Measurements from ENCODE around the gene ALB. TPM values are rescaled to one million over a fixed set of nuclear protein-coding genes. Genes with fewer than 3 reads are reported as not detected.

ALB gene
- total and polyA plus RNA-seq, 4 experiments from 2014 or later, result not detected

GRCh38 chr4:73439445-73439844 is 35.4 kb downstream of the ALB start:
- POLR2A ChIA-PET (ENCODE audit: partially characterized antibody), result no interaction called here

GRCh38 chr4:73439991-73440390 is 35.9 kb downstream of the ALB start:
- ChIA-PET POLR2A (ENCODE audit: partially characterized antibody) (no interaction called here), CTCF (ENCODE audit: partially characterized antibody) (no interaction called here)
- no peaks in the 10 kb centered on the region for H3K9me3 Mint-ChIP-seq
- H3K27me3 ChIP-seq (ENCODE audit: insufficient read depth, low read length), result peaks cover 5% of the 10 kb centered on the region
- H3K27ac ChIP-seq (ENCODE audit: low read depth, low read length), result no peak overlapping the region
- no peaks in the 10 kb centered on the region for H3K36me3 Mint-ChIP-seq
- no peak overlapping the region for H3K4me3 ChIP-seq (ENCODE audit: low read length in 2 of 2)
- no peaks in the 10 kb centered on the region for H3K4me1 ChIP-seq (ENCODE audit: insufficient read depth, low read length)
- no peak for DNase-seq
- no peaks in the 10 kb centered on the region for H3K4me1 Mint-ChIP-seq
- H3K9me3 ChIP-seq (ENCODE audit: control insufficient read depth in 1 of 2, low read length in 2 of 2), result no peaks in the 10 kb centered on the region
- intact Hi-C loops (cut with micrococcal nuclease), result no loop called here
- peaks cover 3 to 5% of the 10 kb centered on the region in 2 donors for H3K27me3 Mint-ChIP-seq
- no peaks in the 10 kb centered on the region for H3K36me3 ChIP-seq (ENCODE audit: insufficient read depth, low read length)
- no peak overlapping the region for H3K4me3 Mint-ChIP-seq
- no peak overlapping the region for H3K27ac Mint-ChIP-seq

More at GRCh38 chr4:73439445-73439844, 35.4 kb downstream of the ALB start:
- no peak overlapping the region for H3K4me3 Mint-ChIP-seq
- CTCF ChIA-PET (ENCODE audit: partially characterized antibody), result no interaction called here
- no peak overlapping the region for H3K27ac ChIP-seq (ENCODE audit: low read depth, low read length)
- DNase-seq, result no peak
- no peaks in the 10 kb centered on the region for H3K4me1 ChIP-seq (ENCODE audit: insufficient read depth, low read length)
- peaks cover 5% of the 10 kb centered on the region for H3K27me3 ChIP-seq (ENCODE audit: insufficient read depth, low read length)
- no peak overlapping the region for H3K27ac Mint-ChIP-seq
- H3K27me3 Mint-ChIP-seq, result peaks cover 3 to 5% of the 10 kb centered on the region in 2 donors
- no peaks in the 10 kb centered on the region for H3K36me3 Mint-ChIP-seq
- intact Hi-C loops (cut with micrococcal nuclease), result no loop called here
- H3K4me3 ChIP-seq (ENCODE audit: low read length in 2 of 2), result no peak overlapping the region
- no peaks in the 10 kb centered on the region for H3K4me1 Mint-ChIP-seq
- no peaks in the 10 kb centered on the region for H3K9me3 ChIP-seq (ENCODE audit: control insufficient read depth in 1 of 2, low read length in 2 of 2)
- H3K9me3 Mint-ChIP-seq, result no peaks in the 10 kb centered on the region
- H3K36me3 ChIP-seq (ENCODE audit: insufficient read depth, low read length), result no peaks in the 10 kb centered on the region

GRCh38 chr4:73440653-73441052 is 36.6 kb downstream of the ALB start:
- H3K27me3 ChIP-seq (ENCODE audit: insufficient read depth, low read length), result peaks cover under 1% of the 10 kb centered on the region
- H3K9me3 ChIP-seq (ENCODE audit: control insufficient read depth in 1 of 2, low read length in 2 of 2), result no peaks in the 10 kb centered on the region
- H3K4me3 ChIP-seq (ENCODE audit: low read length in 2 of 2), result no peak overlapping the region
- DNase-seq, result no peak
- intact Hi-C loops (cut with micrococcal nuclease), result no loop called here
- H3K27ac ChIP-seq (ENCODE audit: low read depth, low read length), result no peak overlapping the region
- no peaks in the 10 kb centered on the region for H3K36me3 ChIP-seq (ENCODE audit: insufficient read depth, low read length)
- H3K27ac Mint-ChIP-seq, result no peak overlapping the region
- ChIA-PET CTCF (ENCODE audit: partially characterized antibody) (no interaction called here), POLR2A (ENCODE audit: partially characterized antibody) (no interaction called here)
- no peaks in the 10 kb centered on the region for H3K9me3 Mint-ChIP-seq
- peaks cover 3 to 5% of the 10 kb centered on the region in 2 donors for H3K27me3 Mint-ChIP-seq
- no peaks in the 10 kb centered on the region for H3K4me1 ChIP-seq (ENCODE audit: insufficient read depth, low read length)
- H3K4me1 Mint-ChIP-seq, result no peaks in the 10 kb centered on the region
- H3K36me3 Mint-ChIP-seq, result no peaks in the 10 kb centered on the region
- H3K4me3 Mint-ChIP-seq, result no peak overlapping the region

GRCh38 chr4:73442275-73442674 is 38.2 kb downstream of the ALB start:
- ChIA-PET POLR2A (ENCODE audit: partially characterized antibody) (no interaction called here), CTCF (ENCODE audit: partially characterized antibody) (no interaction called here)
- intact Hi-C loops (cut with micrococcal nuclease), result no loop called here
- no peaks in the 10 kb centered on the region for H3K36me3 ChIP-seq (ENCODE audit: insufficient read depth, low read length)
- Mint-ChIP-seq H3K27me3 (peaks cover 4 to 6% of the 10 kb centered on the region in 2 donors), H3K4me1 (no peaks in the 10 kb centered on the region), H3K4me3 (no peak overlapping the region), H3K9me3 (no peaks in the 10 kb centered on the region), H3K36me3 (no peaks in the 10 kb centered on the region), H3K27ac (no peak overlapping the region)
- H3K4me1 ChIP-seq (ENCODE audit: insufficient read depth, low read length), result no peaks in the 10 kb centered on the region
- H3K9me3 ChIP-seq (ENCODE audit: control insufficient read depth in 1 of 2, low read length in 2 of 2), result no peaks in the 10 kb centered on the region
- H3K4me3 ChIP-seq (ENCODE audit: low read length in 2 of 2), result no peak overlapping the region
- no peak overlapping the region for H3K27ac ChIP-seq (ENCODE audit: low read depth, low read length)
- no peak for DNase-seq
- H3K27me3 ChIP-seq (ENCODE audit: insufficient read depth, low read length), result no peaks in the 10 kb centered on the region

GRCh38 chr4:73443224-73443623 is 39.1 kb downstream of the ALB start:
- no peaks in the 10 kb centered on the region for H3K9me3 Mint-ChIP-seq
- Histone ChIP-seq H3K4me3 (ENCODE audit: low read length in 2 of 2) (no peak overlapping the region), H3K36me3 (ENCODE audit: insufficient read depth, low read length) (no peaks in the 10 kb centered on the region), H3K4me1 (ENCODE audit: insufficient read depth, low read length) (no peaks in the 10 kb centered on the region), H3K27ac (ENCODE audit: low read depth, low read length) (no peak overlapping the region), H3K9me3 (ENCODE audit: control insufficient read depth in 1 of 2, low read length in 2 of 2) (no peaks in the 10 kb centered on the region), H3K27me3 (ENCODE audit: insufficient read depth, low read length) (no peaks in the 10 kb centered on the region)
- peaks cover 4 to 11% of the 10 kb centered on the region in 2 donors for H3K27me3 Mint-ChIP-seq
- CTCF ChIA-PET (ENCODE audit: partially characterized antibody), result no interaction called here
- no peak overlapping the region for H3K4me3 Mint-ChIP-seq
- H3K27ac Mint-ChIP-seq, result no peak overlapping the region
- H3K36me3 Mint-ChIP-seq, result no peaks in the 10 kb centered on the region
- intact Hi-C loops (cut with micrococcal nuclease), result no loop called here
- POLR2A ChIA-PET (ENCODE audit: partially characterized antibody), result no interaction called here
- DNase-seq, result no peak
- no peaks in the 10 kb centered on the region for H3K4me1 Mint-ChIP-seq

GRCh38 chr4:73445383-73446335 is 41.6 kb downstream of the ALB start:
- Mint-ChIP-seq H3K4me3 (no peak overlapping the region), H3K27me3 (peaks cover 6 to 11% of the 10 kb centered on the region in 2 donors), H3K27ac (peak overlapping the region in 1 of 7 donors; percentile 37), H3K4me1 (no peaks in the 10 kb centered on the region), H3K9me3 (no peaks in the 10 kb centered on the region), H3K36me3 (no peaks in the 10 kb centered on the region)
- Histone ChIP-seq H3K27me3 (ENCODE audit: insufficient read depth, low read length) (no peaks in the 10 kb centered on the region), H3K27ac (ENCODE audit: low read depth, low read length) (no peak overlapping the region), H3K36me3 (ENCODE audit: insufficient read depth, low read length) (no peaks in the 10 kb centered on the region), H3K9me3 (ENCODE audit: control insufficient read depth in 1 of 2, low read length in 2 of 2) (no peaks in the 10 kb centered on the region), H3K4me1 (ENCODE audit: insufficient read depth, low read length) (no peaks in the 10 kb centered on the region), H3K4me3 (ENCODE audit: low read length in 2 of 2) (no peak overlapping the region)
- intact Hi-C loops (cut with micrococcal nuclease), result loop anchor here (1.0 to 5.0 kb wide), 2 partner anchors 133 to 743 kb away; no protein-coding TSS in a partner anchor
- ChIA-PET POLR2A (ENCODE audit: partially characterized antibody) (no interaction called here), CTCF (ENCODE audit: partially characterized antibody) (interaction anchor here (0.7 to 1.2 kb wide), 3 partner anchors 9 to 21 kb away, joined by 3 to 4 read pairs (median 3); no protein-coding TSS in a partner anchor)
- DNase-seq, result no peak

GRCh38 chr4:73446336-73446938 is 42.4 kb downstream of the ALB start:
- H3K4me3 ChIP-seq (ENCODE audit: low read length in 2 of 2), result no peak overlapping the region
- Mint-ChIP-seq H3K36me3 (no peaks in the 10 kb centered on the region), H3K9me3 (no peaks in the 10 kb centered on the region), H3K4me1 (no peaks in the 10 kb centered on the region), H3K27me3 (peaks cover 6 to 11% of the 10 kb centered on the region in 2 donors), H3K4me3 (no peak overlapping the region), H3K27ac (no peak overlapping the region)
- ChIA-PET POLR2A (ENCODE audit: partially characterized antibody) (no interaction called here), CTCF (ENCODE audit: partially characterized antibody) (interaction anchor here (0.7 to 1.2 kb wide), 3 partner anchors 10 to 22 kb away, joined by 3 to 4 read pairs (median 3); no protein-coding TSS in a partner anchor)
- no peaks in the 10 kb centered on the region for H3K9me3 ChIP-seq (ENCODE audit: control insufficient read depth in 1 of 2, low read length in 2 of 2)
- peak in 4 of 5 donors; percentile 6 to 32 (median 14) for DNase-seq
- H3K4me1 ChIP-seq (ENCODE audit: insufficient read depth, low read length), result no peaks in the 10 kb centered on the region
- H3K27me3 ChIP-seq (ENCODE audit: insufficient read depth, low read length), result no peaks in the 10 kb centered on the region
- H3K36me3 ChIP-seq (ENCODE audit: insufficient read depth, low read length), result no peaks in the 10 kb centered on the region
- H3K27ac ChIP-seq (ENCODE audit: low read depth, low read length), result no peak overlapping the region
- intact Hi-C loops (cut with micrococcal nuclease), result loop anchor here (1.0 to 5.0 kb wide), 2 partner anchors 134 to 744 kb away; no protein-coding TSS in a partner anchor

Data from CD4-positive, alpha-beta memory T cell (primary cell).